Measurements from ENCODE around the gene SAMD7.

- TF ChIP-seq ZBTB8A (IDR thresholded peaks at IDR 0.05; ENCODE audit: partially characterized antibody) (no peak), PRDM10 (IDR thresholded peaks at IDR 0.05; ENCODE audit: partially characterized antibody) (no peak), NR3C1 (CRISPR knock-in tag; IDR thresholded peaks at IDR 0.05) (no peak), E2F6 (IDR thresholded peaks at IDR 0.05; ENCODE audit: borderline replicate concordance in 1 of 2, extremely low read depth in 1 of 2, insufficient read depth in 1 of 2, insufficient read length in 1 of 2, low read depth in 1 of 2, low read length in 1 of 2, poor library complexity in 1 of 2, severe bottlenecking in 1 of 2) (no peak), NFATC3 (IDR thresholded peaks at IDR 0.05) (no peak), ADNP (tag; IDR thresholded peaks at IDR 0.05) (no peak), NR2C2 (CRISPR knock-in tag; IDR thresholded peaks at IDR 0.05) (no peak), NR2C2 (tag; IDR thresholded peaks at IDR 0.05) (no peak), CTCF (IDR thresholded peaks at IDR 0.05 in 2 of 3, conservative IDR thresholded peaks at IDR 0.05 in 1 of 3; ENCODE audit: insufficient read depth in 2 of 3, low read depth in 1 of 3, low read length in 3 of 3) (no peak)
Observed at GRCh38 chr3:169980055-169980454, 68.7 kb downstream of the SAMD7 start.

Measured in K562 (cell line).